ENCODE measurements around the gene PTCH1.
A peak's percentile ranks its signal among the peaks of the same experiment; 100 is the strongest.

PTCH1 gene

DNA sequence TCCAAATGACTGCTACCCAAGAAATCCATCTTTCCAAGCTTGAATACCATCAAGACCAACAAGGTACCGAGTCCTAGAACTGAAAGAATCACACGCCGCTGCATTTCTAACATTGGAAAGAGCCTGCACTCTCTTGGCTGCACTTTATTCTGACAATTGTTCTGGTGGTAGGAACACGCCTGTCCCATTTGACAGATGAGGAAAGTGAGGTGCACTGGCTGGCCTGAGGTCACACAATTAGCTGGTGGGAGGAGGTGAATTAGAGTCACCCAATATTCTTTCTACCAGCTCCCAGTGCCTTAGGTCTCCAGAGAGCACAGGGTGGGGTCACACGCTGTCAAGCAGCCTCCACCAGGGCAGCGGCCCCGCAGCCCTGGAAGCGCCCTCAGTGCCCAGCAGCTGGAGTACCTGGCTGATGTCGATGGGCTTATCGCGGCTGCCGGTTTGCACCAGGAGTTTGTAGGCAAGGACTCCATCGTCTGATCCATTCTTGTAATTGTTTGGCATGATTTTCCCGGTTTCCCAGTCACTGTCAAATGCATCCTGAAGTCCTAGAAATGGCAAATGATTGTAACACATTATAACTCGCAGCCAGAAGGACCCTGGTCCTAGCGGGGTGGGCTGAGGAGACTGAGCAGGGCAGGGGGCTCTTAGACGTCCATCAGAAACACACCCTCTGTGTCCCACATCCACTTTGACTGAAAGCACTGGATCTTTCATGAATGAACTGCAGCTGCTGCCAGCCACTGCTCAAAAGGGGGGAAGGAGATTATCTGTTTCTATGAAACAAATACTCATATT is 55.1 kb downstream of the PTCH1 start:
- H3K27ac ChIP-seq = peak overlapping the region; percentile 86
- CTCF ChIA-PET = interaction anchor here (0.6 to 0.7 kb wide), 2 partner anchors 10 to 20 kb away, joined by 3 to 4 read pairs; no protein-coding TSS in a partner anchor
- DNase-seq (ENCODE audit: low spot score) = no peak
- TF ChIP-seq, protein P1, sequence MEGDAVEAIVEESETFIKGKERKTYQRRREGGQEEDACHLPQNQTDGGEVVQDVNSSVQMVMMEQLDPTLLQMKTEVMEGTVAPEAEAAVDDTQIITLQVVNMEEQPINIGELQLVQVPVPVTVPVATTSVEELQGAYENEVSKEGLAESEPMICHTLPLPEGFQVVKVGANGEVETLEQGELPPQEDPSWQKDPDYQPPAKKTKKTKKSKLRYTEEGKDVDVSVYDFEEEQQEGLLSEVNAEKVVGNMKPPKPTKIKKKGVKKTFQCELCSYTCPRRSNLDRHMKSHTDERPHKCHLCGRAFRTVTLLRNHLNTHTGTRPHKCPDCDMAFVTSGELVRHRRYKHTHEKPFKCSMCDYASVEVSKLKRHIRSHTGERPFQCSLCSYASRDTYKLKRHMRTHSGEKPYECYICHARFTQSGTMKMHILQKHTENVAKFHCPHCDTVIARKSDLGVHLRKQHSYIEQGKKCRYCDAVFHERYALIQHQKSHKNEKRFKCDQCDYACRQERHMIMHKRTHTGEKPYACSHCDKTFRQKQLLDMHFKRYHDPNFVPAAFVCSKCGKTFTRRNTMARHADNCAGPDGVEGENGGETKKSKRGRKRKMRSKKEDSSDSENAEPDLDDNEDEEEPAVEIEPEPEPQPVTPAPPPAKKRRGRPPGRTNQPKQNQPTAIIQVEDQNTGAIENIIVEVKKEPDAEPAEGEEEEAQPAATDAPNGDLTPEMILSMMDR (conservative IDR thresholded peaks at IDR 0.05; ENCODE audit: low read depth) = no peak
- POLR2A ChIA-PET (ENCODE audit: low non-redundant PET) = no interaction called here

DNA sequence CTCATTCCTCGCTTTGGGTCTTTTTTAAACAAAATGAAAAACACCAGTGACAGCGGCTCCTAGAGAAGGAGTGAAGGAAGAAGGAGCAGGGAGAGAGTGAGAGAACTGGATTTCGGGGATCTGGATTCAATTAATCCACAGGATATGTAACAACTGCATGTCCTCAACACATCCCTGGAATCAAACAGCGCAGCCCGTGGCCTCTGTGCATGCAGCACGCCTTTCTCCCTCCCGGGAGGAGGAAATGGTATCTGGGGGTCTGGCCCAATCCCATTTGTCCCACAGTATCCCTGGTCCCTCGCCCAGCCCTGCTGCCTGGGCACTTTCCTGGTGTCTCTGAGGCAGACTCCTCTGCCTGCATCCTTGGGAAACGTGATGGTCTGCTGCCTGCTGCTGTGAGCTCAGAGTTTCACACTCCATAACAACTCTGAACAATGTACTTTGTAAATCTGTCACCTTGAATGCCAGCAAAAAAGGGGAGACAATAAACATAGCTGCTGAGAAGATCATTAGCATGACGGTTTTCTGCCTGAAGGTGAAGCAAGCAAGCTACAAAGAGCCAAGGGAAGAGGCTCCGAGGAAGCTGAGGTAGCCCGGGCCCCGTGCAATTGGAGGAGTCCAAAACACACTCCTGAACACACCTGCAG is 56.1 kb downstream of the PTCH1 start:
- ChIA-PET POLR2A (ENCODE audit: low non-redundant PET) (no interaction called here), CTCF (interaction anchor here (0.6 kb wide), 2 partner anchors 11 to 351 kb away, joined by 3 read pairs; no protein-coding TSS in a partner anchor)
- TF ChIP-seq, protein P1 (conservative IDR thresholded peaks at IDR 0.05; ENCODE audit: low read depth) = no peak
- no peak for DNase-seq (ENCODE audit: low spot score)
- H3K27ac ChIP-seq = no peak overlapping the region

DNA sequence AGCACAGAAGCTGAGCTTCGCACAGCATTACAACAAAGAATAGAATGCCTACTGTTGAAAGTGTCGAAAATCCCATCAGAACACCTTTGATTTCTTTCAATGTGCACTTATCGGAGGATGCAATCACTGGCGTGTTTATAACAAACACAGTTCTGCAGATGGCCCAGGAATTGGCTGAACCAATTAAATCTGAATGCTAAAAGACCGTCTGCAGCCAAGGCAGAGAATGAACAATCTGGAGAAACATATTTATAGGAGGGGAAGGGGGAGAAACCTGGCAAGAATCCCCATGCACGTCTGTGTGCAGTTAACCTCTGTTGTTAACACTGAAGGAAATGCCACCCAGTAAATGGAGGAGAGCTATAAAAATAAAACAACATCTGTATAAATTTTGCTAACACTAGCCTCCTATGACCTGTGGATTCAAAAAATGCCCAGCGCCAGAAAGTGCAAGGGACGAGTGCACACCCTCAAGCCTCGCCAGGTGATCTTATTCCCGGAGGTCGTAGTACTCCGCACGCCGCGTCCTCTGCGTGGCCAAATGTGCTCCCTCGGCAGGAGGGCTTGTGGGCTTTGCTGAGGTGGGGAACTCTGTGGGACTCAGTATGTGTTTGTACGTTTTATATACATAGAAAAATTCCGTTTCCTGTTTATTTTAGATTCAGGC is 56.8 kb downstream of the PTCH1 start:
- CTCF ChIA-PET = no interaction called here
- TF ChIP-seq, protein P1 (conservative IDR thresholded peaks at IDR 0.05; ENCODE audit: low read depth) = no peak
- H3K27ac ChIP-seq = no peak overlapping the region
- no peak for DNase-seq (ENCODE audit: low spot score)
- POLR2A ChIA-PET (ENCODE audit: low non-redundant PET) = no interaction called here

DNA sequence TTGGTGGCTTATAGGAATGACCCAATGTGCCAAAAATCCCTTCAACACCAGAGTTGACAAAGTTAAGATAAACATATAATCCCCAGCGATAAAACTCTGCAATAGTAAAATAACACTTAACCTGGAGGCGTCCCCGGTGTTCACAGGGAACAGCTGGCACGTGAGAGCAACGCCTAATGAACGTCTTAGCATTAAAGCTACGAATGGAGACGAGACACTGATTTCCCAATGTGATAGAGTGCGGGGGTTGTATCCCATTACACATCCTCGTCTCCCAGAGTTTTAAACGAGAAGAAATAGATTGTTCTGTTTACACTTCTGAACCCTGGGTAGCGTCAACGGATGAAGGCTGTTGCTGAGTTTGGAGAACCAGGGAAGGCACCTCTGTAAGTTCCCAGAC is 57.6 kb downstream of the PTCH1 start:
- ChIA-PET CTCF (no interaction called here), POLR2A (ENCODE audit: low non-redundant PET) (no interaction called here)
- H3K27ac ChIP-seq = no peak overlapping the region
- DNase-seq (ENCODE audit: low spot score) = no peak
- TF ChIP-seq, protein P1 (conservative IDR thresholded peaks at IDR 0.05; ENCODE audit: low read depth) = no peak

DNA sequence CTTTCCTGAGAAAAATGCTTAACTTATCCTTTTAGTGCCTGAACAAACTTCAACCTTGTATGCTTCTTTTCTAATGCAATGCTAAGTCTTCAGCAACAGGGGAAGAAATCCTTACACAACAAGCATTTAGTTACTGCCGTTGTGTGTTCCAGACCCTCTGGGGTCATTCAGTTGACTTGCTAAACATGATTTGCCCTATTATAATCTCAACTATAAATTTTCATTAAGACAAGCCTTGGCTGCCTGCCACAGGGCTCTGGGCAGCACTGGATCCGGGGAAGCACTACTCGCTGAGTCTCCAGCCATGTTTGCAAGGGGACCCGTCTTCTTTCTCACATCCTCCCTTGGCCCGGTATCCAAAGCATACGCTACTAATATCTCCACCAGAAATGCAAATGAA is 58.1 kb downstream of the PTCH1 start:
- CTCF ChIA-PET = no interaction called here
- TF ChIP-seq, protein P1 (conservative IDR thresholded peaks at IDR 0.05; ENCODE audit: low read depth) = no peak
- POLR2A ChIA-PET (ENCODE audit: low non-redundant PET) = no interaction called here
- DNase-seq (ENCODE audit: low spot score) = no peak
- no peak overlapping the region for H3K27ac ChIP-seq

DNA sequence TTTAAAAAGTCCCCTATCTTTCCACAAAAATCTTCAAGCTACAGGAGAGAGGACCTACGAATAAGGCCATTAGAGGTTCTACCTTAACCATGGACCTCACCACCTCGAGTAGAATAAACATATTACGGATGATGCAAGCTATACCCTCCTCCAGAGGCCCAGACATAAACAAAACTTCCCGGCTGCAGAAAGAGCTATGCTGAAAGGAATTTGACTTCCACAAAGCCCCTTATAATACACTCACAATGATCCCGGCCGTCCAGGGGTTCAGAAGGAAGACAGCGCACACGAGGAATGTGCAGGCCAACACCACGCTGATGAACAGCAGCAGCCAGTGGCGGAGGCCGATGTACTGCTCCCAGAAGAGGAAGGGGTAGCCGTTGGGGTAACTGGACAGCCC is 59.0 kb downstream of the PTCH1 start:
- no peak for DNase-seq (ENCODE audit: low spot score)
- H3K27ac ChIP-seq = no peak overlapping the region
- TF ChIP-seq, protein P1 (conservative IDR thresholded peaks at IDR 0.05; ENCODE audit: low read depth) = no peak
- ChIA-PET CTCF (no interaction called here), POLR2A (ENCODE audit: low non-redundant PET) (no interaction called here)

All from RWPE1 (cell line).